GM18861 (cell line): ENCODE results near the gene NCS1.
"Not testable (repeated sequence)": the region's sequence is repeated elsewhere in the genome, so short reads cannot be mapped to it uniquely, and the experiment has no call there.

Experiments used
- ATAC-seq: cut with Tn5 transposase; IDR thresholded peaks from one replicate; pipeline ENCODE4 v1.9.1; 2021; ENCODE audit not compliant: unreplicated experiment

NCS1 gene

GRCh38 chr9:130262061-130262745 lies 90.0 kb downstream of the NCS1 start:
- no peak for ATAC-seq

GRCh38 chr9:130262771-130263170 lies 90.6 kb downstream of the NCS1 start:
- ATAC-seq: no peak

- no peak for ATAC-seq
These were observed 91.6 kb downstream of the NCS1 start for GRCh38 chr9:130263601-130264413.

GRCh38 chr9:130264414-130265350 lies 92.5 kb downstream of the NCS1 start:
- ATAC-seq: no peak

- ATAC-seq: no peak
These were observed 93.4 kb downstream of the NCS1 start, which contains the start of gene HMCN2 for GRCh38 chr9:130265431-130266235. Gene HMCN2 (plus strand): TSS chr9:130265760. CDS start chr9:130265879, 119 bp downstream.

- no peak for ATAC-seq
These were observed 94.3 kb downstream of the NCS1 start for GRCh38 chr9:130266236-130267098.

- no peak for ATAC-seq
These were observed 95.7 kb downstream of the NCS1 start for GRCh38 chr9:130267930-130268329.

- ATAC-seq: no peak
These were observed 96.5 kb downstream of the NCS1 start for GRCh38 chr9:130268521-130269211.

GRCh38 chr9:130271473-130271872 lies 99.3 kb downstream of the NCS1 start:
- no peak for ATAC-seq

- no peak for ATAC-seq
These were observed 103.0 kb downstream of the NCS1 start for GRCh38 chr9:130275156-130275555.

GRCh38 chr9:130276121-130276520 lies 103.9 kb downstream of the NCS1 start:
- ATAC-seq: no peak

GRCh38 chr9:130276955-130277354 lies 104.8 kb downstream of the NCS1 start:
- no peak for ATAC-seq

- not testable (repeated sequence) for ATAC-seq
These were observed 105.3 kb downstream of the NCS1 start for GRCh38 chr9:130277525-130277924.

GRCh38 chr9:130283539-130284248 lies 111.5 kb downstream of the NCS1 start:
- ATAC-seq: no peak

- no peak for ATAC-seq
These were observed 112.0 kb downstream of the NCS1 start for GRCh38 chr9:130284249-130284625.

- no peak for ATAC-seq
These were observed 112.5 kb downstream of the NCS1 start for GRCh38 chr9:130284690-130285089.

- no peak for ATAC-seq
These were observed 113.1 kb downstream of the NCS1 start for GRCh38 chr9:130285271-130285670.

GRCh38 chr9:130286072-130286770 lies 114.0 kb downstream of the NCS1 start:
- no peak for ATAC-seq
